Embryonic facial prominence (tissue), 1 donor: ENCODE data around the gene LTBP2.

Source experiments
- DNase-seq: peaks from one replicate; pipeline ENCODE4 v3.0.0-alpha.2; 2016; ENCODE audit errors: extremely low spot score

Gene LTBP2

DNA sequence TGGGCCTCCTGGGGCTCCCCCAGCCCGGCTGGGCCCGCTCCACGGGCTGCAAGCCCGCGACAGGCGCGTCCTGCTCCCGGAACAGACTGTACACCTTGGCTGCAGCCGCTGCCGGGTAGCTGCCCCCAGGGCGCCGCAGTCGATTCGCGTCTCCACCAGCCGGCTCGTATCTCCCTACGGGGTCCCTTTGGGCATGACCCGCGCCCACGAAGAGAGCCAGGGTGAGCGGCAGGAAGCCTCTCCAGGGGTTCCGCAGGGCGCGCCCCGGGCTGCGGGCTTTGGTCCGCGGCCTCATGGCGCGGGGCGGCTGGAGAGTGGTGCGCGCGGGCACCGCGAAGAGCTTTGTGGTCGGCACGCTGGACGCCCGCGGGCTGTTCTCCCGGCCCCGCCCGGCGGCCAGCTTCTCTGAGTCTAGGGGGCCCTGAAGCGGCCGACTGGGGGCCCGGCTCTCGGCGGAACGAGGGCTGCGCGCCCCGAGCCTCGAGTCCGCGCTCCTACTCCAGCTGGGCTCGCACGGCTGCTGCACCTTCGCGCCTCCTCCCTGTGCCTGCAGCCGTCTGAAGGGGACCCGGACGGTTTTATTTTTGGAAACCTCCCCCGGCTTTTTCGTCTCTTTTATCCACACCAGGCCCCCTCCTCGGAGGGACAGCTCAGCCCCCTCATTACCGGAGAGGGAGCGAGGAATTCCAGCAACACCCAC, at the start of gene LTBP2:
LTBP2 (minus strand) TSS at position 588 of the 700 bp plus-strand sequence; CDS start at position 295, 293 bp downstream.
- DNase-seq = no peak

DNA sequence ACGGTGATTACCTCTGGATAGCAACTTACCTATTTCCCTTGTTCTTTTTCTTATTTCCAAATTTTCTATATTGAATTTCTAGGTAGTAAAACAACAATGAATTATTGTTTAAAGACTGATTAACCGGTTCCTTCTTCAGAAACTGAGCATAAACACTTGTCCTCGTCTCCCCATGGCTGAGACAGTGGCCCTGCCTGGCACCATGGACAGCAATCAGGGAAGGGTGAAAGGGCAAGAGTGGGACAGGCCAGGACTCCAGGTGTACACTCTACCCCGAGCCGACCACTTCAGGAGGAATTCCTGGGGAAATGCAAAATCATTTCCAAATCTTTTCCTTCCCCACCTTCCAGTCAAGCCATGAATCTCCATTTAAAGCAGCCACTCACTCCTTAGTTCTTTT, 48.8 kb upstream of the LTBP2 start:
- no peak for DNase-seq

DNA sequence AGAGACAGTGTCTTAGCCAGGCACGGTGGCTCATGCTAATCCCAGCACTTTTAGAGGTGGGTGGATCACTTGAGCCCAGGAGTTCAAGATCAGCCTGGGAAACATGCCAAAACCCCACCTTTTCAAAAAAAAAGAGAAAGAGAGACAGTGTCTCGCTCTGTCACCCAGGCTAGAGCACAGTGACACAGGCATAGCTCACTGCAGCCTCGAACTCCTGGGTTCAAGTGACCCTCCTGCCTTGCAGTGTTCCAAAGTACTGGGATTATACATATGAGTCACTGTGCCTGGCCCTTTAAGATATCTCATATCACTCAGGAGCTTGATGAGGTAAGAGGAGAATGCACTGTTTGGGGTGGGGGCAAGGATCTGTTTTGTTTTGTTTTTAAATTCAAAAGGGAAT, 48.1 kb upstream of the LTBP2 start:
- DNase-seq = no peak

DNA sequence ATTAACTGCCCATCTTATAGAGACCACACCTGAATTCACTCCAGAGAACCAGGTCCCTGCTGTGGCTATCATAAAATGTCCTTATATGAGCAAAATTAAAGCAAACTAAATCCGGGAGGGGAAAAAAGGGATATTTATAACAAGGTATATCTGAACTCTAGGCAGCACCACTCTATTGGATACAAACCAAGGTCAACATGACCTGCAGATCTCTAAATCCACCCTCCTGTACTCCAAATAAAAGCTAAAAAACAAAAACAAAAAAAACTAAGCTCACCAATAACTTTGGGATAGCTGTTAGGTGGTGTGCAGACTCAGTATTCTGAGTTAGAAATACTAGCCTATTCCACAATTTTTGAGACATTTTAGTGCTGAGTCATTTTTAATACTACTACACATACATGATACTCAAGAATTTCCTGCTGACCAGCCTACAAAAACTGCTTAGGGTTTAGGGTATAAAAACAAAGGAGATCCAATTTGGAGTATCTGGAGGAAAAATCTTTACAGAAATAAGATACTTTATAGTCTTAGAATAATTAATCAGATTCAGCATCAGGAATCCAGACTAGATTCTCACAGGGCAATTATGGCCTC, 46.6 kb upstream of the LTBP2 start:
- DNase-seq = no peak

DNA sequence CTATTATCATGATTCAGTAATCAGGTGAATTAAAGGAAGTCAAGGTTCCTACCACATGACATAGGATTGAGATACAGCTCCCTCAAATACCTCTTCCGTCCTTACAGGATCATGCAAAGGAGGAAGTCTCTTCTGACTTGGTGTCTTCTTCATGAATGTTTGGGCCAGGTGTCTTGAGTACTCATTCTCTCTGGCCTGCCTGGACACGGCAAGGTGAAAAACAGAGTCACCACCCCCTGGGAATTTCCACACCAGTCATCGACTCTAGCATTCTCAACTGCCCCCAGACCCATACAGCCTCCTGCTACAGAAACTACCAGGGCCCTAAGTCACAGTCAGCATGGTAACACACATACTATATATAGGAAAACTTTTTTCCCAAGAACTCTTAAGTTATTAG, 44.9 kb upstream of the LTBP2 start:
- no peak for DNase-seq

DNA sequence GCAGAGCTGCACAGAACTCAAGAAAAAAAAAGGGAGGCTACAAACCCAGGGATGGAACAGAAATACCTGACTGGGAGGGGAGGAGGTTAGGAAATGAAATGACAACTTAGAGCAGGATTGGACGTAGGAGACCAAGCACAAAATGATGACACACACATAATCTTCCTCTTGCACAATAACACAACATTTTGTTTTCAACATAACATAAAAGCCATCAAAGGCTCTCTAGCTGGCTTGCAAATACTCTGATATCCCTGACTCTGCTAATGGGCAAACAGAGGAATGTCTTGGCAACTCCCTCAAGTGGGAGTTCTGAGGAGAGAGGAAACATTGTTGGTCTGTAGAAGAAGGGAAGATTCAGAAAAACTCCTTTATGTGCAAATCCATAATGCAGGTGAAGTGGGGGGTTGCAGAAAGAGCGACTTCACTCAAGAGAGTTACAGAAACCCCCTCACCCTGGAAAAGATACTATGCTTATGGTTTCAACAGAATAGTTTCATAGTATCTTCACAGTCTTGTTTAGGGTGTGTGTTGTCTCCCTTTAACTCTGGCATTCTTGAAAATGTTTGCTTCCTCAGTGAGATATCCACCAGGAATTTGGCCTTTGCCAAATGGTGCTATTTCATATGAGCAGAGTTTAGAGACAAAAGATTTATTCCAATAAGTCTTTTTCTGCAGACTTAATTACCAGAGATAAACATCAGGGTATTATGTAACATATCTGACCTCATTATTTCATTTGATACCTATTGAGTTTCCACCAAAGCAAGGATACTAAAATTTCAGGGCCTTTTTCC, 43.8 kb upstream of the LTBP2 start:
- DNase-seq = no peak

DNA sequence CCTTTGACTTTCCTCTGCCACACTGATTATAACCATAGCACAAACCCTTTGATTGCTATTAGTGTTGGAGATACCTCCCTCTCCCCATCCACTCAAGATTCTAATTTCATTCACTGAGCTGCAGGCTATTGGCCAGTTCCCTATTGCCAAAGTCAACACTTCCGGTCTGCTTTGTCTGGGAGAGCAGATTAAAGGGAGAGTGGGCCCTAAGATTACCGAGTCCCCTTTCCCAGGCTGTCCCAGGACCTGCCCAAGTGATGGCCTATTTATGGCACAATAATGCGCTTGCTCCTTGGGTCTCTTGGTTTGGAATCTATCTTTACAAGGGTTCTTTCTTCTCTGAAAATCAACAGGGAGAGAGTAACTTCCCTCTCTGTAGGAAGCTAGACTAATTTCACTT, 42.9 kb upstream of the LTBP2 start:
- DNase-seq = no peak

DNA sequence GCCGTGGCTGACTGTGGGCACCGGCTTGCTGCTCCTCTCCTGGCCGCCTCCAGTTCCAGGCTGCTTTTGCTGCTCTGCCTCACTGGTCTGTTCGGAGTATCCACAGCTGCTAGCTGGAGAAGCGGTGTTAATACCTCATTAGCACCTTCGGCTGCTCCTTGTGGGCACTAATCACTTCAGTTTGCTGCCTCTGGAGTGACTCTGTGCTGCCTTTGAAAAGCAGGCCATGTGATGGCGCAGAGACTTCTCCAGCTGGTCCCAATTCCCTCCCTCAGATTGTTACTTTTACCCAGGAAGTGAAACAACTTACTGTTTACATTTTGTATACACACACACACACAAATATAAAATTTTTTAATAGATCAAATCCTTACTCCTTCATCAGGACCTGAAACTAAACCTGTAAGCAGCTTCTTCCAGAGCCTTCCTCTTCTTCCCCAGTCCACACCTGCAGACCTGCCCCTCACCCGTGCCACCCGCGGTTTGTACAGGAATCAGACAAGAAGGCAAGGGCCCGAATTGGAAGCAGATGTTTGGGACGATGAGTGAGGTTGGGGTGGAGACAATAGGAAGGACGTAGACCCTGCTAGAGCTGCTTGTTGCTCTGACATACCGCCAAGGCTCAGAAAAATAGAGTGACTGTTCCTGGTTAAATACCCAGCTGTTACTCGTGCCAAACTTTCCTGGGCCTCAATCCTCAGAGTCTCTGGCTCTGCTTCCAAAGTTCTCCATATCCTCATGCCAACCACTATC, 41.5 kb upstream of the LTBP2 start:
- no peak for DNase-seq

DNA sequence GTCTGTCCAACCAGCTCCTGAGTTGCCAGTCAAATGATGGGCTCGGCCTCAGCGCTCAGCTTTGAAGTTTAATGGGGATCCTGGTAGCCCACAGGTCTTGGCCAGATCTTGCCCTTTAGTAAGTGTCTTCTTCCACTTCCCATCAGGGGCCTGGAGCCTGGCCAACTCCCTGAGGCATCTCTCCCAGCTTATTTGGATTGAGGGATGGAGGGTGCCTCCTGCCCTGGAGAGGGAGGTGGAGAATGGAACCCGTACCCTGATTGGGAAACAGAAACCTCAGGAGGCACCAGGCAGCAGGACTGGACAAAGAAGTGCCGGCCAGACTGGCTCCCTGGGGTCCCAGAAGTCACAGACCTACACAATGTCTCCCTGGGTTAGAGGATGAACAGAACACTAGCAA, 40.5 kb upstream of the LTBP2 start:
- no peak for DNase-seq

DNA sequence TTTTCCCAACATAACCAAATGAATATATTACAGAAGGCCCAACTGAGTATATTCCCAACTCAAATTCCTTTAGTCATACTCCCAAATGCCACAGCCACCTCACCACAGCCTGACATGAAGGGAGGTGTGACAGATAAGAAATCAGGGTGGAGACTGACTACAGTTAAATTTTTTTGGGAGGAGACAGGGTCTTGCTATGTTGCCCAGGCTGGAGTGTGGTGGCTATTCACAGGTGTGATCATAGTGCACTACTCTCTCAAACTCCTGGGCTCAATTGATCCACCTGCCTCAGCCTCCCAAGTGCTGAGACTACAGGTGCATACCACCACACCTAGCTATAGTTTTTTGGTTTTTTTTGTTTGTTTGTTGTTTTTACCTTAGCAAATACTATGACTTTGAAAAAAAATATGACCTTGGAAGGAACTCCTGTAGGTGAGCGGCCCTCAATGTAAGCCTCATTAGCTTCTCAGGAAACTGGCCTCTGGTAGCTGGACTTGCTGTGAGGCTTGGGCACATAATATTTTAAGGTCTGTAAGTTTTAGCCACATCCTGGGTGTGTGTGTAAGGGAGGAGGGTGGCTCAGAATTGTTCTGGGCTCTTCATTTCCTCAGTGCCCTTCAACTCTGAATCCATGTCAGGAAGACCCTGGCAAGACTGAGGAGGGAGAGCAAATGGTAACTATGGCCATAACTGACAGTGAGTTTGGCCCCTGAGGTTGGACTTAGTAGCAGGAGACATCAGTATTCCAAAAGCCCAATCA, 39.1 kb upstream of the LTBP2 start:
- DNase-seq = no peak

DNA sequence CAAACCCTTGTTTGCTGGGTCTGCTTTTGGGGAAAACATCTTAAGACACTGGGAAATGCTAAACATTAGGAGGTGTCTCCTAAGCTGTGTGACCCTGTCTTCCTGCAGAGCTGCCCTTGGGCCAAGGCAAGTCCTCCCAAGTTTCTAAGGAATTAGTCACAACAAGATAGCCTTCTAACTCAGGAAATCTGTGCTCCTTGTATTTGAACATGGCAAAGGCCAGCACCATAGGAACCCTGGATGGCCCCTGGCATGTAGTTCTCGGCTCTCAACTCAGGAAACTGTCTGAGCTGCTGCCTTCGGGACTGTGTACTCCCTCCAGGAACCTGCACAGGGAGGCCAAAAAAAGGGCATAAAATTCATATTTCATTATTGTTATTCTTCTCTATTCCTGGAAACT, 37.6 kb upstream of the LTBP2 start:
- no peak for DNase-seq

DNA sequence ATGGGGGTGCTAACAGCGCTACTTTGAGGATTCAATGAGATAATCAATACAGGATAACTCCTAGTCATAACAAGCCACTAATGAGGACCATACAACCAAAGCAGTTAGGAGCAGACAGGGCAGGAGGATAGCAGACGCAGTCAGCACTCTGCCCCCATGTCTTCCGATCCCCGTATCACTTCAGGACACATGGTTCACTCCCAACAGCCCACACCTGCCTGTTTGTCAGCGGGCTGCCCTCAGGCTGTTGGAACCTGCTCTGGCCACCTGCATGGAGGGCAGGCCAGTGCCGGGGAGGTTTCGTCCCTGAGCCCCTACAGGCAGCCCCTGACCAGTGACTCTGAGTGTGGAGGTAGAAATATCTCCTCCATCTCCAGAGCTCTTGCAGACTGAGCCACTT, 37.1 kb upstream of the LTBP2 start:
- no peak for DNase-seq

DNA sequence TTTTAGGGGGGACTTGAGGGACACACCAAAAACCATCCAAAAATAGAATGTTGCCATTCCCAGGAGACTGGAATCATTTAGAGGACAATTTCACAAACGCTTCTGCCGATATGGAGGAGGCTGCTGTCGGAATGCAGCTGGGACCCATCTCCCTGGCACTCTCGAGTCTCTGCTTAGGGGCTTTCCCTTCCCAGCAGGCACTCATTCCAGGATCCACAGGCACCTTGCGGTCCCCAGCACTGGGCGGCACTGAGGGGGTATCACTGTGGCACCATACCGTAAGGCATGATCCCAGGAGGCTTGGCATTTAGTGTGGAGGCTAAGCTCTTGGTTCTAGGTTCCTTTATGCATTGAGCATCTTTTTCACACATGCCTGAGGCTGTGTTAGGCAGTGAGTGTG, 36.6 kb upstream of the LTBP2 start:
- DNase-seq = no peak

DNA sequence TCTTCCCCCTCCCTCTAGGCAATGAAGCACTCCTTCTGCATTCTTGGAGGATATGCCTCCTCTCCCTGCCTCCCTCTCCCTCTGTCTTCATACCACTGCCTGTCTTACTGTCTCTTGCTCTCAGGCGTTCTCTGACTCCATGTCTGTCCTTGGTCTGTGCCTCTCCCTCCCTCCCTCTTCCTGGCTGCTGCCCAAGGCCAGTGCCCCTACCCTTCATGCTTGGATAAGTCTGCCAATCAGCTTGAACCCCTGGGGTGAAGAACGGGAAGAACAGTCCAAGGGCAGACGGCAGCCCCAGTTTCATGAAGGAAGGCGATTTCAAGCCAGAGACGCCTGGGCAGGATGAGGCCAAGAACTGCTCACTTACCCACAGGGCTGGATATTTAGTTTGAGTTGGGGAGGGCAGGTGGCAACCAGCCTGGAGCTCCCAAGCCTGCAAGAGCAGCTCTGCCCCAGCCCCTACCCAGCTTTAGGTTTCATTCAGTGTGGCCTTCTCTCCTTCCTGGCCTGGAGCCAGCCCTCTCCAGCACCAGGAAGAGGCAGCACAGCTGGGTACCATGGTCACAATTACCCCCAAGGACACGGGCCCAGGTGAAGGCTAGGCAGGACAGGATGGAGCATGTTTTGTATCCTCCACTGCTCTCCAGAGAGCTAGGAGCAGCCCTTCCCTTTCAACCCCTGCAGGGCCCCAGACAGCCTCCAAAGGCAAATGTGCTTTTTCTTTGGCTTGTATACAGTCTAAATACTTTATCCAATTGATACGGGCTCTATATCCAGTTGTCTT, 35.8 kb upstream of the LTBP2 start:
- no peak for DNase-seq

DNA sequence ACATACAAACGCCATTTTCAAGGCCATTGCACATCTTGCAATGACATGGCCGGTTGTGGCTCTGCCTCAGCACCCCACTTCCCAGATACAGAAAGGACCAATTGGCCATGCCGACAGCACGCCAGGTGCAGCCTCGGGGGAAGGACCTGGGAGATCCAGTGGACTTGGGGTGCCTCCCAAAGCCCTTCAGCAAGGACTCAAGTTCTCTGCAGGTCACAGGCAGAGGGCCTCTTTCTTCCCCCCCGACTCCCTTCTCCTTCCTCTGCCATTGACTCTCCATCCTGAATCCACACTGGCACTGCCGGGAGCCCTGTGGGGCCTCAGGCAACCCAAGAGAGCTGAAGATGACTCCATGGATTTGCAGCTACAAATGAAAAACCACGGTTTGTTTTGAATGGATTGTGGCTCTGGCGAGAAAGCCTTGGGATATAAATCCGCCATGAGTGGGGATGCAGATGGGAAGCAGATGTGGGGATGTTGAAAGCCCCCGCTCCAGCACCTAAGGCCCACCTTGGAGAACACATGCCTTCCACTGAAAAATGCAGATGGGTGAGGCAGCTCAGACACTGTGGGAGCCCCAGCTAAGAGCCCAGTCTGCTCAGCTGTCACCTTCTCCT, 35.1 kb upstream of the LTBP2 start:
- no peak for DNase-seq

DNA sequence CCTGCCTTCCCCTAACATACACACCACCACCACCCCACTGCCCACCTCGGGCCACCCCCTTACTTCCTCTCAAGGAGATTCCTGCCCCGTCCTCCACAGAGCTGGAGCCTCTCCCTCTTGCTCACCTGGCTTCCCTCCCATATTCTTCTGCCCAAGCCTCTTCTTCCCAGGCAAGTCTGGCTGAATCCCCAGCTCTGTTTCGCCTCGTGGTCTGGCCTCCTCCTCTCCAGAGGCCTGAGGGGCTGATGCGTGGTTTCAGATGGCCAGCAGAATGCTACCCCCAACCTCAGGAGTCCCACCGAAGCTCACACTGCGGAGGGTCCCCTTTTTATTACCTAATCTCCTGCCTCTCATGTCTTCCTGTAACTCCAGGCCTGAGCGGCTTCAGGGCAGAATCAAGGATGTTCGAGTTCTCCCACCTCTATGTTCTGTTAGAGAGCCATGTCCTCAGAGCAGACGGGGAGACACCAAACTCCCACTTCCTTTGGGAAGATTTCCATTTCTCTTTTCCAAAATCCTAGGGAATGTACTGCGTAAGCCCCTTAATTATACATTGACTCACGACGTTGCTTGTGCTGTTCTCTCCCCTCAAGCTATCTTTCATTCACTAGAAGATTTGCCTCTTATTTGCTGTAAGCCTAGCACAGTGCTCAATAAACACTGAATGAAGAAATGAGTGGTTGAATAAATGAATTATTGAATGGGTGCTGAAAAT, 33.9 kb upstream of the LTBP2 start:
- no peak for DNase-seq

DNA sequence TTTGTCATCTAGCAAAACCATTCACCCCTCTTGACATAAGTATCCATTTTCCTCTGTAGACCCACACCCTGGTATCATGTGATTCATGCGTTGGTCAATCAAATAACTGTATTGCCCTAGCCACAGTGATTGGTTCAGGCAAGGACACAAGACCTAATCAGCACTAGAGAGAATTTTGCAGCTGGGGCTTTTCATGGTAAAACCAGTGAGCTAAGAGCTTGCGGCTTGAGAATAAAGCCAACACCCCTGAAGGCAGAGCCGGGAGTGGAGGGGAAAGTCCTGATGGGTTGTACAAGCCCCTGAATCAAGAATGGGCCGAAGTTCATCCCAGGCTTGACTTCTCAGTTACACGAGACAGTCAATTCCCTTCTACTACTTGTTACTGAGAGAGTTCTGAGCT, 33.2 kb upstream of the LTBP2 start:
- DNase-seq = no peak

DNA sequence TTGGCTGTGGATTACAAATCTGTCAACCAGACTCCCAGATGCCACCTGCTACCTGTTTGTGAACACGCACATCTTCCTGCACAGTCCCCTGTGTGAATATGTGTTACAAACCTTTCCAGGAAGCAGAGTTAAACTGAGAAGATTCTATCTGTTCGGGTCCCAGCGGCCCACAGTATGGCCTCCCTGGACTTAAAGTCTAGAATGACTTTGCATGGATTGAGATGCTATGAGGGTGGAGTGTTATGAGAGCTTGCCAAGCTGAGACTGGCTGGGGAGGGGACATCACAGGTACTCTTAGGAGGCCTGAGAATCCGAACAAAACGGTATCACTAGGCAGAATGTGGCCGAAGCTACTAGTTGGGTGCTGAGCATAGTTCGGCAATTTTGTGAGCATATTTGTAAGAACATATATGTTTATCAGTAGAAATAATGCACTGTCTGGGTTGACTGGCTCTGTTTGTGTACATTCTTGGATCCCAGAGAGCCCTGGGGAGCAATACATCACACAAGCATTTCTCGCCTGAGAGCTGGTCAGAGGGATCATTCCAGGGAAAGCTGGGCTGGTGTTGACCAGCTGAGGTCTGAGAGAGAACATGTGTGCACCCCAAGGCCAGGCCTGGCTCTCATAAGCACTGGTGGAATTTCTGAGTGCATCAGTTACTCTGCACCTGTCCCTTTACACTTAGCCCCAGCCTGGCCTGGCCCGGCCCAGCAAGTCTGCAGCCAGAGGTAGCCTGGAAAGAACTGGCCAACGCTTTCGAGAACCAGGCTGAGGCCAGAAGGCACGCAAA, 29.8 kb upstream of the LTBP2 start:
- no peak for DNase-seq

DNA sequence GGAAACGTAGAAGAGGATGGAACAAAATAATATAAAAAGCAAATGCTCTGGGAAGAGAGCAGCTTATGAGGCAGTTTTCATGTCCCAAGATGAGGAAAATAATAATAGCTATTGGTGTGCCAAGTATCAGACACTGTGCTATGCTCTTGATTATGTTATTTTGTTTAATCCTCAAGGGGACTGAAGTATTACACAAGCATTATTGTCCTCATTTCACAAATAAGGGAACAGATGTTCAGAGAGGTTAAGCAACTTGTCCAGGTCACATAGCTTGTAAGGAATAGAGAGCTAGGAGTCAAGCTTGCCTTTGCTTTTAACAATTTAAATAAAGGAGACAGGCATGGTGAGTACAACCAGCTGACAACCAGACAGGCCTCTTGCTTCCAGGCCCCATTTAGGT, 26.9 kb upstream of the LTBP2 start:
- no peak for DNase-seq
